GM19193 (cell line): ENCODE measurements around the gene PSMG1.

Experiments
- POLR2A ChIP-seq: IDR thresholded peaks from 4 replicates; pipeline ENCODE4 v1.6.1; 2011; ENCODE audit not compliant: insufficient read depth, insufficient read length; ENCODE audit errors: extremely low read depth

Gene PSMG1

GRCh38 chr21:39196310-39196709, 13.1 kb upstream of the PSMG1 start:
- TF ChIP-seq POLR2A: no peak

GRCh38 chr21:39193380-39193779, 10.1 kb upstream of the PSMG1 start:
- TF ChIP-seq POLR2A: no peak

GRCh38 chr21:39189857-39190604, 6.8 kb upstream of the PSMG1 start:
- TF ChIP-seq POLR2A: no peak

GRCh38 chr21:39188521-39189139, 5.4 kb upstream of the PSMG1 start:
- no peak for TF ChIP-seq POLR2A

- no peak for TF ChIP-seq POLR2A
Observed at GRCh38 chr21:39187141-39187540, 3.9 kb upstream of the PSMG1 start.

- no peak for TF ChIP-seq POLR2A
Observed at GRCh38 chr21:39186676-39187075, 3.4 kb upstream of the PSMG1 start.

- no peak for TF ChIP-seq POLR2A
Observed at GRCh38 chr21:39185157-39185556, 1.9 kb upstream of the PSMG1 start.

- peak; percentile 65 for TF ChIP-seq POLR2A
Observed at GRCh38 chr21:39184050-39184980, 1.1 kb upstream of the PSMG1 start.

- no peak for TF ChIP-seq POLR2A
Observed at GRCh38 chr21:39182484-39183271, 573 bp downstream of the PSMG1 start.

GRCh38 chr21:39182016-39182415, 1.2 kb downstream of the PSMG1 start:
- no peak for TF ChIP-seq POLR2A

GRCh38 chr21:39181205-39181818, 1.9 kb downstream of the PSMG1 start:
- no peak for TF ChIP-seq POLR2A

- no peak for TF ChIP-seq POLR2A
Observed at GRCh38 chr21:39180429-39181019, 2.7 kb downstream of the PSMG1 start.

- no peak for TF ChIP-seq POLR2A
Observed at GRCh38 chr21:39178421-39178820, 4.8 kb downstream of the PSMG1 start.

- TF ChIP-seq POLR2A: no peak
Observed at GRCh38 chr21:39176271-39176709, 7.0 kb downstream of the PSMG1 start.

- no peak for TF ChIP-seq POLR2A
Observed at GRCh38 chr21:39175665-39176064, 7.6 kb downstream of the PSMG1 start.

- no peak for TF ChIP-seq POLR2A
Observed at GRCh38 chr21:39175154-39175553, 8.1 kb downstream of the PSMG1 start.
